Thoracic aorta (tissue), 2 donors: Measurements from ENCODE around the gene DOK6. TPM values are rescaled to one million over a fixed set of nuclear protein-coding genes. Genes with fewer than 3 reads are reported as not detected.

ENCODE experiments used
- ATAC-seq: fragments of 150-250 bp; one replicate; pipeline ENCODE4 v1.8.0; 2017; ENCODE audit warnings: low read depth; ENCODE audit not compliant: insufficient number of reproducible peaks, low FRiP score
- DNase-seq: peaks from one replicate; pipeline ENCODE4 v3.0.0-alpha.2; 2020; ENCODE audit warnings: low spot score
- H3K27ac ChIP-seq, 2 donors: fragments of 200-600 bp; sonication (generic); 1 replicate in 1 of 2; 2 replicates in 1 of 2; pipeline ENCODE4 v1.5.1; 2016; ENCODE audit warnings: mild to moderate bottlenecking in 2 of 2, moderate library complexity in 2 of 2
- H3K27me3 ChIP-seq: fragments of 200-600 bp; sonication (generic); replicated peaks from 2 replicates; pipeline ENCODE4 v1.6.0; 2016; ENCODE audit warnings: mild to moderate bottlenecking; ENCODE audit not compliant: insufficient read depth
- H3K36me3 ChIP-seq: fragments of 200-600 bp; sonication (generic); one replicate; pipeline ENCODE4 v1.5.1; 2016
- H3K4me1 ChIP-seq, 2 donors: fragments of 200-600 bp; sonication (generic); 1 replicate in 1 of 2; 2 replicates in 1 of 2; pipeline versions ENCODE4 v1.5.1 to v1.6.0; 2016; ENCODE audit warnings: low read depth in 2 of 2, mild to moderate bottlenecking in 1 of 2; ENCODE audit not compliant: control insufficient read depth in 1 of 2
- H3K4me3 ChIP-seq: fragments of 200-600 bp; sonication (generic); 2 replicates; pipeline ENCODE4 v1.5.1; 2016; ENCODE audit warnings: mild to moderate bottlenecking
- H3K9me3 ChIP-seq: fragments of 200-600 bp; sonication (generic); 2 replicates; pipeline ENCODE4 v1.5.1; 2016
- CTCF ChIP-seq: fragments of 200-600 bp; sonication (generic); IDR thresholded peaks from one replicate; pipeline ENCODE4 v1.5.1; 2019; ENCODE audit warnings: antibody characterized with exemption
- total RNA-seq, 2 donors: library from RNA; depleted of rRNA; stranded (reverse); fragments of >200 nt; gene quantifications; one replicate each; pipeline versions ENCODE4 v1.1.0 to v1.2.3, GENCODE V29; 2016

Gene DOK6
- total RNA-seq, 2 donors from 2014 or later = 2.0 to 2.1 TPM

DNA sequence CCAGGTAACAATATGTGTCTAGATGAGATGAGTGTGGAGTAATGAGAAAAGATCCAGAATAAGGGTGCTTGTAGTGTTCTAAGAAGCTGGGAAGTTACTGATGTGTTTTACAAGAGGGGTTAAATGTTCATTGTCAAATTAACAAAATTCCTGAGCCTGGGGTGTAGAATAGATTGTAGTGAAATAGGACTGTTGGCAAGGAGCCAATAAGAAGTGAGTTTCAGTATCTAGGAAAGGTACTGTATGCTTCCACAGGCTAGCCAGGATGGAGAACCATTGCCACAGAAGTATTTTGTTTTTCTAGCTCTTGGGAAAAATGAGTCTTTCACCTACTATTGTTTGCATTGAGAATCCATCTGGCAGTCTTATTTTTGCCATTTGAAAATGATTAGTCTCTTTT, 10.5 kb downstream of the DOK6 start:
- Histone ChIP-seq H3K4me1 (no peaks in the 10 kb centered on the region), H3K9me3 (no peaks in the 10 kb centered on the region), H3K27me3 (no peaks in the 10 kb centered on the region), H3K36me3 (no peaks in the 10 kb centered on the region), H3K27ac (no peak overlapping the region), H3K4me3 (no peak overlapping the region)
- TF ChIP-seq CTCF = no peak
- DNase-seq (no peak), ATAC-seq (no peak)

GRCh38 chr18:69414184-69414583, 13.5 kb downstream of the DOK6 start:
- no peak for TF ChIP-seq CTCF

GRCh38 chr18:69432847-69433246, 32.2 kb downstream of the DOK6 start:
- no peak for ATAC-seq
- Histone ChIP-seq H3K9me3 (no peaks in the 10 kb centered on the region), H3K27me3 (no peaks in the 10 kb centered on the region), H3K36me3 (no peaks in the 10 kb centered on the region), H3K4me1 (no peaks in the 10 kb centered on the region), H3K27ac (no peak overlapping the region), H3K4me3 (no peak overlapping the region)
- DNase-seq = no peak
- TF ChIP-seq CTCF = no peak

More at GRCh38 chr18:69414184-69414583, 13.5 kb downstream of the DOK6 start:
- ATAC-seq = no peak
- Histone ChIP-seq H3K27me3 (no peaks in the 10 kb centered on the region), H3K4me3 (no peak overlapping the region), H3K27ac (no peak overlapping the region), H3K36me3 (no peaks in the 10 kb centered on the region), H3K4me1 (no peaks in the 10 kb centered on the region), H3K9me3 (no peaks in the 10 kb centered on the region)
- DNase-seq = no peak

DNA sequence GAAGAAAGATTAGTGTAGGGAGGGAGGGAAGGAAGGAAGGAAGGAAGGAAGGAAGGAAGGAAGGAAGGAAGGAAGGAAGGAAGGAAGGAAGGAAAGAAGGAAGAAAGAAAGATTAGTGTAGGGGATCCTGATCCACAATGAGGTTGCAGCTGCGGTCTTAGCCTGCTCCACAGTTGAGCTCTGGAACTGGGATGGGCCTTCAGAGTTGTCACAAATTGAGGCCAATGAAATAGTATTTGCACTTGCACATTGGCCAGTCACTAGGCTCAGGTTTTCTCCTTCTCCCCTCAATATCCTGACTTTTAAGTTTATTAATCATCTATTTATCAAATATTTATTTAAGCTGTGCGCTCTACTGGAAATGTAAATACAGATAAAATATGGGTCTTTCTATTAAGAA, 34.3 kb downstream of the DOK6 start:
- no peak overlapping the region for H3K27ac ChIP-seq
- no peaks in the 10 kb centered on the region for H3K4me1 ChIP-seq
- TF ChIP-seq CTCF = no peak
- H3K36me3 ChIP-seq = no peaks in the 10 kb centered on the region
- H3K27me3 ChIP-seq = no peaks in the 10 kb centered on the region
- DNase-seq (no peak), ATAC-seq (no peak)
- H3K9me3 ChIP-seq = peaks cover 7% of the 10 kb centered on the region
- no peak overlapping the region for H3K4me3 ChIP-seq

- no peaks in the 10 kb centered on the region for H3K36me3 ChIP-seq
- TF ChIP-seq CTCF = no peak
- no peak overlapping the region for H3K27ac ChIP-seq
- no peak overlapping the region for H3K4me3 ChIP-seq
- H3K9me3 ChIP-seq = peaks cover 10% of the 10 kb centered on the region
- H3K4me1 ChIP-seq = no peaks in the 10 kb centered on the region
- no peaks in the 10 kb centered on the region for H3K27me3 ChIP-seq
- ATAC-seq (no peak), DNase-seq (no peak)
Measured at GRCh38 chr18:69444221-69444620, 43.5 kb downstream of the DOK6 start.
